CMK (cell line): ENCODE data around the gene SLC6A11.

ENCODE experiments used
- DNase-seq: peaks from one replicate; pipeline ENCODE4 v3.0.0-alpha.2; 2010; ENCODE audit warnings: low read depth

SLC6A11 gene

DNA sequence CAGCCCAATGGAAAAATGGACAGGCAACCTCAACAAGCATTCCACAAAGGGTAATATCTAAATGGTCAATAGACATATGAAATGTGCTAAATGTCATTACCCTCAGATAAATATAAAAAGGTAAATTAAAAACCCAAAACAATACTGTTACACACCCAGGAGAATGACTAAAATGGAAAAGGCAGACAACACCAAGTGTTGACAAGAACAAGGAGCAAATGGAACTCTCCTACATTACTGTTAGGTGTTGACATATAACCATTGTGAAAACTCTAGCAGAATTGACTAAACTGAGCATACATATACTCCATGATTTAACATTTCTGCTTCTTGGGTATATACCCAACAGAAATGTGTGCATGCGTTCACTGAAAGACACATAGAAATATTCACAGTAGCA lies 25.3 kb upstream of the SLC6A11 start:
- no peak for DNase-seq

DNA sequence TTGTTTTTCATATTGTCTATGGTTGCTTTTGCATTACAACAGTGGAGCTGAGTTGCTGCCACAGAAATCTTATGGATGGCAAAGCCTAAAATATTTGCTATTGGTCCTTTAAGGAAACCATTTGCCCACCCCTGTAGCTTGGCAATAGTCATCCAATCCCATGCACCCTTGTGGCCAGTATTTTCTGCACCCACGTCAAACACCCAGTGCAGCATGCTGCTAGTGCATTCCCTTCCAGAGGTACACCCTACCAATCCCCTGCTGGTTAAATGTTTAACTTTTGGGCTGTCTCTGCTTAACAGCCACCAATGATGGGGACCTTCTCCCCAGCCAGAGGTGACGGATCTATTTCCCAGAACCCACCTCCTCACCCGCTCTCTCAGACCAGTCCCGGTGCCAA lies 23.8 kb upstream of the SLC6A11 start:
- DNase-seq = no peak

DNA sequence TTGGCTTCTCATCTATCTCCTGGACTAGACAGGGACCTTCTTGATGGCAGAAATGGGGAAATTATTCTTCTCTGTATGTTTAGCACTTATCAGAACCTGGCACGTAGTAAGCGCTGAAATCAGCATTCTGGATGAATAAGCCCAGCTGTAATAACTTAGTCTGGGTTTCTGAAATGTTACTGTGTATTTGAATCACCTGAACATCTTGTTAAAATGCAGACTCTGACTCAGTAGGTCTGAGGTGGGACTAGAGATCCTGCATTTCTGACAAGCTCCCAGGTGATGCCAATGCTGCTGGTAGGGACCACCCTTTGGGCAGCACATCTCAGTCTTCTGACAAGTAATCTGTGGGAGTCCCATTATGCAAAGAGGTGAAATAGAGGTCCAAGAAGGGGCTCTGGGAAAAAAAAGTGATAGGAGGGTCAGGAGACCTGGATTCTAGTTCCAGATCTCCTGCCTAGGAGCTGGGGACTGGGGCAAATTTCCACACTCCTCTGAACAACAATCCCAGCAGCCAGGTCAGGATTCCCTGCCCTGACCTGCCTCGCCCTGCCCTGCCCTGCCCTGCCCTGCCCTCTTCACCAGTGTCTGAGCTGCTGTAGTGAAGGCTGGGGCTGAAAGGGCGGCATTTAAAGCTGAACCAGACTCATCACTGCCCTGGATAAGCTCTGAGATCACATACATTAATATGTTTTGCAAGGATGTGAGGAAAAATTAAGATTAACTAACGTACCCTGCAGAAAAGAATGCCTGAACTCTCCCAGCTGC lies 17.2 kb upstream of the SLC6A11 start:
- no peak for DNase-seq

DNA sequence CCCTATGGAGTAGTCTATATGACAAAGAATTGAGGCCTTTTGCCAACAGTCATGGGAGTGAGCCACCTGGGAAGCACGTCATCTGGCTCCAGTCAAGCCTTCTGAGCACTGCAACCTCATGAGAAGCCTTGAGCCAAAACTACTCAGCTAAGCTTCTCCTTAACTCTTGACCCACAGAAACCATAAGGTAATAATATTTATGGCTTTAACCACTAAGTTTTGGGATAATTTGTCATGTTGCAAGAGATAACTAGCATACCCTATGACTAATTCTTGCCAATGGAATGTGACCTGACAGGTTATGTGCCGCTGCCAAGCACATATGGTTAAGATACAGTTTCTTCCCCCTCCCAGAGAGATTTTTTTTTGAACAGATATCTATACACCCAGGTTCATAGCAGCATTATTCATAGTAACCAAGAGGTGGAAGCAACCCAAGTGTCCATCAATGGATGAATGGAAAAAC lies 11.8 kb upstream of the SLC6A11 start:
- no peak for DNase-seq

DNA sequence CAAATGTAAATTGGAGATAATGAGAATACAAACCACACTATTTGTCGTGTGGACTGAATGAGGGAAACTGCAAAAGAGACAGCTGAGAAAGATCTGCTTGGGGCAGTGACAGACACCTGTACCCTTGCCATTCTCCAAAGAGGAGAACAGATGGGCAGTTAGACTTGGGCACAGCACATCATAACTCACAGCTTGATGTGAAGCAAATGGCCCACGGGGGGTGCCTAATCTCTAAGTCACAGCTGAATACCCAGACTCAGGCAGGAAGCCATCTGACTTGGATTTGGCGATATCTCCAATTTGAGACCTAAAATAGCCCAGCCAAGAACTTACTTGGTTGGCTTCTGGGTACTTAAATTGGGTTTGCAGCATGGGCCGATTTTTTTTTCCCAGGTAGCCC lies 10.0 kb upstream of the SLC6A11 start:
- peak; percentile 7 for DNase-seq

DNA sequence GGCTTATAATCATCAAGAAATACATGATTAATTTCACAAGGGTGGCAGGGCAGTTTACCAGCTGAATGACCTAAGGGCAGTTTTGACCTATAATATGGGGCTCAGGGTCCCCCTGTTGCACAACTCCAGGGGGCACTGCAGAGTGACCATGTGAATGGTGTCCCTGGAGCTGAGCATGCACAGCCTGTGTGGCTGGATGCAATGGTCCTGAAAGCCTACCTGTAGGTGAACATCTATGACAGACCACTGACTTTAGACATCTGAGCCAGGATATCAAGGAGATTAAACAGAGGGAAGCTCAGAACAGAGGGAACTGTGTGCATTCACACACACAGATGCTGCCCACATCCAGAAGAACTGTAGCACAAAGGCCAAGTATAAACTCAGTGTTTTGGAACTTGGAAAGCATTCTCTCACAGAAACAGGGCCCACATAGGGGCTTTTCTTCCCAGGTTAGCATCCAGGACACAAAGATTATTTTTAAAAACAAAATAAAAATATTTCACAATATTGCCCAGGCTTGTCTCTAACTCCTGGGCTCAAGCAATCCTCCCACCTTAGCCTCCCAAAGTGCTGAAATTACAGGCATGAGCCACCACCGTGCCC lies 7.8 kb upstream of the SLC6A11 start:
- DNase-seq = no peak

DNA sequence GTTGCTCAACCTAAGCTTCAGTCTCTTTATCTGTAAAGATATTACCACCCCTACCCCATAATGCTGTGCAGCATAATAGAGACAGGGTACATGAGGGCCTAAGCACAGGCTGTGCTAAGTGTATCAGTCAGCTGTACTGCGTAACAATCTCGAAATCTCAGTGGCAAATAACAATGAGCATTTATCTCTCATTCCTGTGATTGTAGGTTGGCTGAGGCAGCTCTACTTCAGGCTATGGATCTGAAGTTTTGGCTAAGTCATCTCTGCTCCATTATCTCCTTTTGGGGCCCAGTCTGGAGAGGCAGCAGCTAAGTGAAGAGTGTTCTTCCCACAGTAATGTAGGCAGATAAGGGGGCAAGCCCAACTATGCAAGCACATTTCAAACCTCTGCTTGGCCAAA lies 7.1 kb upstream of the SLC6A11 start:
- no peak for DNase-seq

DNA sequence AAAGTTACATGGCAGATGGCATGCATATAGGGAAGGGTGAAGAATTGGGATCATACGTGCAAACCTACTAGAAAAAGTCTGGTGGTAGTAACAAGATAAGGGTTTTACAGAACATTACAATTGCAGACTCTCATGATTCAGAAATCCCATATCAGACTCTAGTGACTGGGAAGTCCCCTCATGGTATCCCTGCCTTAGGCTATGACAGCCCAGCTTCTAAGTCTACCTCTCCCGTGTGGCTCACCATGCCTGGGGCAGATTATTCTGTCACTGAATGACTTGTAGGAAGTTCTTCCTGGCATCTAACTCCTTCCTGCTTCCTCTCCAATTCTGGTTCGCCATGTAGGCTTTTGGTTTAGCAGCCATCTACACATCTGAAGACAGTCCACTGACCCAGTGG lies 5.7 kb upstream of the SLC6A11 start:
- DNase-seq = no peak

DNA sequence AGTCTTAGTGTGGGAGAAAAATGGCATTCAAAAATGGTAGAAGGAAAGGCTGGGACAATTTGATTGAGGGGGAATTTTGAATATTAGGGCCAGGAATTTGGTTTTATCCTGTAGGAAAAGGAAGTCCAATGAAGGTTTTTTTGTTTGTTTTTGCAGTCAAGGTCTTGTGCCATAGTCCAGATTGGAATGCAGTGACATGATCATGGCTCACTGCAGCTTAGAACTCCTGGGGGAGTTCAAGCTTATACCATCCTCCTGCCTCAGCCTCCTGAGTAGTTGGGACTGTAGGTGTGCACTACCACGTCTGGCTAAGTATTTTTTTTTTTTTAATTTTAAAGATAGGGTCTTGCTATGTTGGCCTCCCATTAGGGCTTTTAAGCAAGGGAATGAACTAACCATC lies 2.6 kb upstream of the SLC6A11 start:
- DNase-seq = no peak

DNA sequence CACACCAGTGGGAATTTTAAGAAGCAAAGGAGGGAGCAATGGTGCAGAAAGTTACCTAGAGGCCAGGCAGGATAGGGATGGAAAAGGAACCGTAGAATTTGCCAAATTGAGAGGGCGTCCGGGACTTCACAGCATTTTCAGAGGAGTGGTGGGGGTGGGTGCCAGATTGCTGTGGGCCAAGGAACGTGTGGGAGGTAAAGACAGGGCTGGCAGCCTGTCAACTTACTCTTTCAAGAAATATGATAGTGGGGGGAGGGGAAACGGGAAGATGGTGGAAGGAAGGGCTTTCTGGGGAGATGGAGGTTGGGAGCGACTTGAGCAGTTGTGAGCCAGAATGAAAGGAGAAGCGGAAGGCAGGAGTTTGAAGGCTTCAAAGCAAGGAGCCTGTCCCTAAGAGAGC lies 1.4 kb upstream of the SLC6A11 start:
- DNase-seq = no peak

DNA sequence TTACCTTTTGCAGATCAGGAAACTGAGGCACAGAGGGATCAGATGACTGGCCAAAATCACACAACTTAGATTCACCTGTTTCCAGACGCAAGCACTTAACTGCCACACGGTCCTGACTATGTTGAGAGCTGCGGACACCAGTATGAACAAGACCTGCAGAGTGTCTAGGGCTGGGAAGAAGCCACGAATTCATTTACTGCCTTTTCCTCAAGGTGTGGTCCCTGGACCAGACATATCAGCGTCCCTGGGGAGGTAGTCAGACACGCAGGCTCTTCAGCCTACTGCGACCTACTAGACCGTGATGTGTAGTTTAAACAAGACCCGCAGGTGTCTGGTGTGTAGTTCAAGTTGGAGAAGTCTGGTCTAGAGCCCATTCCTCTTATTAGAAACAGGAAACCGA lies 541 bp upstream of the SLC6A11 start:
- DNase-seq = no peak

DNA sequence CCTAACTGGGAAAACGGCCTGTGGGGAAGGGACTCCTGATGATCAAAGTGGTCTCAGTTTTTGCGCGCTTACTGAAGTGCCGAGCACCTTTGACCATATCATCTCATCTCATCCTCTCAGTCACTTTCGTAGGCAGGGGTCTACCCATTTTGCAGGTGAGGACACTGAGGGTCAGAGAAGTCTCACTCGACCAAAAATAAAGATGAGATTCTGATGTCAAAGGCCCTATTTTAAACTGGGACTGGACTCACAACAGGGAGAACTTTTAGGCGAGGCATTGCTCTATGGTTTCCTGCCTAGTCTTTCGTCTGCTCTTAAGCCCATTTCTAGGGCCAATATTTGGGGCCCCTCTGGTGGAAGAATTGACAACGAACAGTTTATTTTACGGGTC lies 830 bp downstream of the SLC6A11 start:
- DNase-seq = no peak

DNA sequence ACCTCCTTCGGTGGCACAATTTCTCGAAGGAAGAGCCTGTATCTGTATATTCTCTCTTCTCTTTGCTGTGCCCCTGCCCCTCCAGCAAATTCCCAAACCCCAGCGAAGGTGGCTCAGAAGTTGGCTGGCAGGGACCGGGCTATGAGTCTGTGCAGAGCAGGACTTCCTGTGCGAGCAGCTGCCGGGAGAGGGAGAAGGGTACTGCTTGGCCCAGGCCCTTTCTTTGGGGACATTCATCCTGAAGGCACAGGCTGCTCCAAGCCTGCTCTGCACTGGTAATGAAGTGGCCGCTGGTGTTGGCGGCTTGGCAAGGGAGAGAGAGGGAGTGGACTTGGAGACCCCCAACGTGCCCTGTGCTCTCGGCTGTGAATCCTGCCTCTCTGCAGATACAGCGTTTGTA lies 1.5 kb downstream of the SLC6A11 start:
- DNase-seq = no peak

DNA sequence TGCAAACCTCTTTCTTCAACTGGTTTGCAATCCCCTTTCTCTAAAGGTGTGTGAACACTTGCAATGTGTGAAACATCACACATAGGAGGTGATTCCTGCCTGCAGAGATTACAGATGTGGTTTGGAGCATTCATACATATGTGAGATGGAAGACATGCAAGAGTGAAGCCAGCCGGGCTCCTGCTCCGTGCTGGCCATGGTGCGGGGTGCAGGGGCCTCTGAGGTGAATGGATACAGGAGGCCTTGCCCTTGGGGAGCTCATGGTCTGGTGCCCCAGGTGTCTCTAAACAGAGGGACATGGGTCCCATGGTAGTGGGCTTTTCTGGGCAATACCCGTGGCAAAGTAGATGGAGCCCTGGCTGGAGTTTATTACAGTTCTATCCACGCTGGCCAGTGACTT lies 6.0 kb downstream of the SLC6A11 start:
- DNase-seq = no peak

DNA sequence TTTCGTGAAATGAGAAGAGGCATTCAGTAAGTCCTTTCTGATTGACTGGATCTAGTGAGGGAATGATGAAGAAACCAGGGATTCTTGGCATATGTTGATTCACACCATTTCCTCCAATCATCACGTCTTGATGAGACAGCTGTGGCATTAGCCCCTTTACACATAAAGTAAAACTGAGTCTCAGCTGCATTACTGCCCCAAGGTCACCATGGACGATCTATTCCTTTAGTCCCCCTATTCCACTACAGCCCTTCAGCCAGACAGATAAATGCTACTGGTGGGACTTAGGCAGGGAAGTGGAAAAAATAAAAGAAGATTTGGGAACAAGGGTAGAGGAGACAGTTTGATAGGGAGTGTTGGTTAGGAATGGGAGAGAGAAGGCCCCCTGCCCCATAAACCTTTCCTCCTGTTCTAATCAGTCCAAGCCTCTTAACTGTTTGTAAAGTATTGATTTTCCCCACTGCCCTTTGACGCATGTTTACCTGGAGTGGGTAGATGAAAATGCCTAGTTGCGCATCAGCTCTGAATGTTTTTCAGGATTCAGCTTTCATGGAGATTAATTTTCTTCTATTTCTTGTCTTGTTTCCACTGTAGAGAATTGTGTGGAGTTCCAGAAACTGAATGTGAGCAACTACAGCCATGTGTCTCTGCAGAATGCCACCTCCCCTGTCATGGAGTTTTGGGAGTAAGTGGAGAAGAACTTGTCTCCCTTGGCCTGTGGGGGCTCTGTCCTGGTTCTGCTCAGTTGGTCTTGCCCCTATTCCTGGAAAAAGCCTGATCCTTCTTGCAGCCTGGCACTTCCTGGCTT lies 6.9 kb downstream of the SLC6A11 start:
- no peak for DNase-seq

DNA sequence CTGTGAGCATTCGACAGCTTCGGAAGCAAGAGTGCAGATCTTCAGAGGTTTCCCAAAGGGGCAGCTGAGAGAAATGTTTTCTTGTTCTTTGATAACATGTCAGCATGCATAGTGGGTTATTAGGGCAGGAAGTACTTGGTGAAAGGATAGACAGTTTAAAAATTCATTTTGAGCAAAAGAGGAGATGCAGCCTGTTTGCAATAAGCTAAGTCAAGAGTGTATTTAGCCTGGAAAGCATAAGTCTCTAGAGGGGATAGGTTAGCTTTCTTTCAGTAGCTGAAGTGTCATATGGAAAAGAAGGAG lies 7.4 kb downstream of the SLC6A11 start:
- no peak for DNase-seq

DNA sequence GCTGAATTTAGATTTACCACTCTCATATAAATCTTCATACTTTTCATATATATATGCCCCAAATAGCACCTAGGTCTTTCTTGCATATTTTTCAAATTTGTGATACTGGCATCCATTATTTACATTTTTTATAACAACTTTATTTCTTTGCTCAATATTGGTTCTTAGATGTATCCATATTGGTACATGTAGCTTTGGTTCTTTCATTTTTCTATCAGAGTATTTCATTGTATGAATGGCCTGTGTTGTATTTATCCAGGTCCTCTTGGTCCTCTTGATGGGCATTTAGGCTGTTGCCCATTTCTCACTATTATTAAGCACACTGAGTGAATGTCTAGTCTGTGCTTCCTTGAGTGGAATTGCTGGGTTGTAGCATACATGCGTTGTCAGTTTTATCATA lies 8.4 kb downstream of the SLC6A11 start:
- no peak for DNase-seq

DNA sequence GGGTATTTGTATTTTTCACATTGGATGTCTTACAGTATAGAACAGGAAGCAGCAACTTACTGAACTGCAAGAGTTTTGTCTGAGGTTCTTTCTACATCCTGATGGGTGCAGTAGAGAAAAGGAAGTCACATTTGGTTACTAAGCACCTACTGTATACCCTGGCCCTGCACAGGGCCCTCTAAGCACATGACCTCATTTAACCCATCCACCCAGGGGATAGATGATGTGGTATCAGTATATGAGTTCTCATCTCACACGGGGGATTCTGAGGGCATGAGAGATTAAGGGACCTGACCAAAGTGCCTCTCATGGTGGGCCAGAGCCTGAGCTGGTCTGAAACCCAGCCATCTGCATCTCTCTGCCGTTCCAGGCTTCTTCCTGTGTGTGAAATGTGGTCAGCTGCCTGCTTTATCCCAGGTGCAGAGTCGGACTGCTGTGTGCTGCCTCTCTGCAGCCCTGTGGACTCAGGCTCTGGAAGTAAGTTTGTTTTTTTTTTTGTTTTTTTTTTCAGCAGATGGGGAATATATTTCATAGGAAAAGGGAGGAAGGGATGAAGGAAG lies 17.9 kb downstream of the SLC6A11 start:
- no peak for DNase-seq

DNA sequence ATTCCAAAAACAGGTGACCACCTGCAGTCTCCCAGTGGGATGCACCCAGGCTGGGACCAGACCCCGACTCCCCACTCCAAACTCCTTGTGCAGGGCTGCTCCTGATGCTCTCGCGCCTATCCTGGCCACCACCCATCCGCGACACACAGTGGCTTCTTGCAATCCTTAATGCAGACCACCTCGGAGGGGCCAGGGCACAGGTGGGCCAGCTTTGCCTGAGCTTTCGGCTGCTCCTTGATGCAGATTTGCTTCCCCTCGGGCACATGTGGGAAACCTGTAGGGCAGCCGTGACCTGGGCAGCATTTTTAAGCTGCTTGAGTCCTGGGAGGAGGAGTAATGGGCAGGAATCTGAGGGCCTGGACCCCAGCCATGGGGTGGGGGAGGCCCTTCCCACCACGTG lies 18.9 kb downstream of the SLC6A11 start:
- DNase-seq = no peak

DNA sequence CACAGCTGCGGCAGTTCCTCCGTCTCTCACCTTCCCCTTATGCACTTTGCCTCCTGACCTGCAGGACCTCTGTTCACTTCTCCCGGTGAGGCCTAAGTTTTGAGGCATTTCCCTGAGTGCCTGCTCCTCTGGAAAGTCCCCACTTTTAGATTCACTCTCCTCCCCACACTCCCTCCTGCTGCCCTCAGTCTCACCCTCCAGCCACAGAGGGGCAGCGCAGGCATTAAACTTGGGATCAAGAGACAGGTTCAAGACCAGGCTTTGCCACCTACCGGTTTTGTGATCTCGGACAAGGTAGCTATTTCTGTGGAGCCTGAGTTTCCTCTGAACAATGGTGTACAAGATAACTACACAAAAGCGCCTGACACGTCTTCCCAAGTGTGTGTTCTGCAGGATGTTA lies 19.4 kb downstream of the SLC6A11 start:
- DNase-seq = no peak

DNA sequence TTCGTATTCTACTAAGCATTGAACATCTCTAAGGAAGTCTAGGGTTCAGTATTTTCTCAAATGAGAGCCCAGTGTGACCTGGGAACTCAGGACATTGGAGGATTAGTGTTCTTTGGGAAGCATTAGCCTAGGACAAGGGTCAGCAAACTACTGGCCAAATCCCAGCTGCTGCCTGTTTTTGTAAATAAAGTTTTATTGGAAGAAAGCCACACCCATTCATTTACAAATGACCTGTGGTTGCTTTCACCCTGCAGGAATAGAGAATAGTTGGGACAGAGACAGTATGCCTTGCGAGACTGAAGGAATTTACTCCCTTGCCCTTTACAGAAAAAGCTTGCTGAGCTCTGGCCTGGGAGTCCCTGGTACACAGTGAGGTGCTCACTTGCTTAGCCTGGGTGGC lies 20.6 kb downstream of the SLC6A11 start:
- no peak for DNase-seq

DNA sequence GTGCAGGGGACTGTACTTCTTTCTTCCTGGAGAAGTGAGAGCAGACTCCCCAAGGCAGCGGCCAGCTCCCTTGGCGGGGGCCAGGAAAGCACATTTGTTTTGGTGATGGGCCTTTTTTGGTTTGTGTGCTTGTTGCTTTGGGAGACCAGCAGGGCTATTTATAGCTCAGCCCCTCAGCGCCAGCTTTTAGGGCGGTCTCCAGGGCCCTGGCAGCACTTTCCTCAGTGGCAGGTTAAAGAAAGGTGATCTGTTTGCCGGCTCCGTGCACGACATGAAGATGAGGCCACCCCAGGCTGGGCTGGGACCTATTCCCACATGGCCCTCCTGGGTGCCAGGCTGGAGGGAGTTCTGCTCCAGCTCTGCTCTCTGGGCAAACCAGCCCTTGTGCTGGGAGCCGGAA lies 21.8 kb downstream of the SLC6A11 start:
- no peak for DNase-seq

DNA sequence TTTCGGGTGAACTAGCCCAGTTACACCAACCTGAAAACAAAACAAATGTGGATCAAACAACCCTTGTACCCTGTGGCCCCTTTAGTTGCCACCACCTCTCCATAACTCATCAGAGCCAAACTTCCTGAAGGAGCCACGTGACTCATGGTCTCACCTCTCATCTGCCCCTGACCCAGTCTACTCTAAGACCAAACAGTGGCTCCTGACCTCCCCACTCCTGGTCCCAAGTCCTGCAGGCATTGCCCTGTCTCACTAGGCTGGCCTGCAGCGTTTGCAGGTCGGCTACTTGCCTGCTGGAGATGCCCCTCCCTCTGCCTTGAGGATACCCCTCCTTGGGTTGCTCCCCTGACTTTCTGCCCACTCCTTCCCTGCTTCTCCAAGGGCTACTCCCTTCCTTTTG lies 23.1 kb downstream of the SLC6A11 start:
- DNase-seq = no peak
